H1 (cell line): ENCODE measurements around the gene PTPN12. TPM values are rescaled to one million over a fixed set of nuclear protein-coding genes. Genes with fewer than 3 reads are reported as not detected.

Source experiments
- HDAC2 ChIP-seq, 2 experiments: fragments of 300-600 bp in 1 of 2; sonication (generic) in 1 of 2; IDR thresholded peaks; 2 replicates each; pipeline ENCODE4 v1.6.1; 2011 to 2012; ENCODE audit warnings: low read depth in 2 of 2, low read length in 2 of 2, mild to moderate bottlenecking in 2 of 2, moderate library complexity in 2 of 2, borderline replicate concordance in 1 of 2, inconsistent platforms in 1 of 2
- RBBP5 ChIP-seq: IDR thresholded peaks from 2 replicates; pipeline ENCODE4 v1.7.1; 2012; ENCODE audit warnings: low read depth, mild to moderate bottlenecking, inconsistent platforms, low read length, moderate library complexity, borderline replicate concordance
- SP4 ChIP-seq: IDR thresholded peaks from 2 replicates; pipeline ENCODE4 v1.6.1; 2012; ENCODE audit warnings: low read length, inconsistent platforms
- ZNF274 ChIP-seq: IDR thresholded peaks from 2 replicates; pipeline ENCODE4 v1.7.0; 2012; ENCODE audit warnings: low read length, borderline replicate concordance; ENCODE audit errors: extremely low read depth
- polyA plus RNA-seq, 7 experiments: library from polyadenylated mRNA; depleted of rRNA in 3 of 7; stranded (reverse) in 5 of 7; unstranded in 2 of 7; fragments of >200 nt in 5 of 7; fragments of 200-250 nt in 2 of 7; gene quantifications; 1 replicate in 5 of 7; 2 replicates in 1 of 7; 4 replicates in 1 of 7; pipeline versions ENCODE4 v1.2.1 to v1.2.3, GENCODE V29; 2011 to 2013; ENCODE audit warnings: missing spikeins in 2 of 7, mixed read lengths in 2 of 7
- total RNA-seq: library from RNA; stranded (reverse); fragmentation: NEBNext Ultra II Directional; extraction: Animal tissue kit (Norgen Biotek cat#: 25700); gene quantifications from 2 replicates; pipeline ENCODE4 v1.2.1, GENCODE V29; 2021

Gene PTPN12
- total and polyA plus RNA-seq, 2 of the 8 experiments (the other 6 are each of a cell fraction or from before 2014, with no cell fraction given), result 39.7 to 132 TPM

GRCh38 chr7:77542409-77542808 is 5.3 kb downstream of the PTPN12 start (continued):
- TF ChIP-seq HDAC2 (IDR thresholded peaks at IDR 0.05; ENCODE audit: borderline replicate concordance in 1 of 2, low read depth in 2 of 2, low read length in 2 of 2), result no peak
- TF ChIP-seq RBBP5, result no peak
- TF ChIP-seq SP4, result no peak
- TF ChIP-seq ZNF274, result no peak
